AG09319 (cell line): ENCODE measurements around the gene KIZ.

Experiments used
- DNase-seq: peaks from one replicate; pipeline ENCODE4 v3.0.0-alpha.2; 2010; ENCODE audit warnings: low read depth; ENCODE audit errors: extremely low read depth
- CTCF ChIP-seq: IDR thresholded peaks from 2 replicates; pipeline ENCODE4 v1.5.1; 2011; ENCODE audit warnings: low read depth, mild to moderate bottlenecking, inconsistent platforms, low read length, moderate library complexity

The KIZ gene

GRCh38 chr20:21209668-21210067 lies 83.8 kb downstream of the KIZ start:
- TF ChIP-seq CTCF, result no peak
- no peak for DNase-seq

GRCh38 chr20:21213691-21214090 lies 87.8 kb downstream of the KIZ start:
- DNase-seq, result no peak

GRCh38 chr20:21214431-21214830 lies 88.5 kb downstream of the KIZ start:
- TF ChIP-seq CTCF, result no peak
- DNase-seq, result no peak

More at GRCh38 chr20:21213691-21214090, 87.8 kb downstream of the KIZ start:
- TF ChIP-seq CTCF, result no peak

DNA sequence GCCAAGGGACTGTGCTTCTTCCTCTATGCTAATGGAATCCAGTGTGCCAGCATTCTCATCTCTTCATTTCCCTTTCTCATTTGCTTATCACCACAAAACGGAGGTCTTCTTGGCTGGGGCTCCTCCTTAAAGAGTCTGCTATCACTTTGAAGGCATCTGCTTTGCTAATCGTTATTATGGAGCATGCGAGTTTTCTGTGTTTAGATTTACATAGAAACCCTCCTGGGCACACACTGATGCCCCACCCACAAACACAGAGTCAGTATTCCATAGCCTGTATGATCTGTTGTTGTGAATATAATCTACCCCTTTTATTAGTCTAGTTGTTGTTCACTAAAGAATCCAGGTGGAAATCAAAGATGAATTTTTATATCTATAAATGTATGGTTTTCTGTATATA lies 93.8 kb downstream of the KIZ start:
- DNase-seq, result no peak
- no peak for TF ChIP-seq CTCF

DNA sequence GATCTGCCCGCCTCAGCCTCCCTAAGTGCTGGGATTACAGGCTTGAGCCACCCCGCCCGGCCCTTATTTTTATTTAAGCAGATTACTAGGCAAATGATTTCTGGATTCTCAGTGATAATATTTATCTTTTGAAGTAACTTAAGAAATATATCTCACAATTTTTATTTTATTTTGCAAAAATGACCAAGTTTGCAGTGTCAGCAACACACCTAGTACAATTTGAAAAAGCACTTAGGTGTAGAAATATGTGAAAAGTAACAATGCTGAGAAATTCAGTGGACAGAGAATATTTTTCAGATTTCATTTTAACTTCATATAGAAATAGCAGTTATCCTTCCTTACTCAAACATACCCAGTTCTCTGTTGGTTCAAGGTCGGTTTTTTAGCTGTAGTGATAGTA lies 98.3 kb downstream of the KIZ start:
- no peak for DNase-seq
- no peak for TF ChIP-seq CTCF

- no peak for DNase-seq
- TF ChIP-seq CTCF, result no peak
Observed at GRCh38 chr20:21225215-21225947, 99.5 kb downstream of the KIZ start.

DNA sequence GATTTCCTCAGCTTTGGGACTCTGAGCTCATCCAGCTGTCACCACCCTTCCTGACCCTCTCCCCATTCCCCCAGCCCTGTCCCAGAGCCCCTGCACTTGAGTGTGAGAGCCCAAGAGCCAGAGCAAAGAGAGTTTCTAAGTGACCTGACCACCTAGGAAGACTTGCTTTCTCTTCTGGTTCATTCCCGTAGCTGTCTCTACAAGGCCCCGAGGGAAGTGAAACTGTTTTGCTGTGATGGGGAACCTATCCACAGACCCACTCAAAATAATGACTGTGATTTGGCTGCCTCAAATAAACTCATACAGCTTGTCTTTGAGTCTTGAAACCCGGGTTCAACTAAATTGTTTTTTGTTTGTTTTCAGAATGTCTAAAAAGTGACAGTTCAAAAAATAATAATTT lies 102.6 kb downstream of the KIZ start:
- TF ChIP-seq CTCF, result no peak
- DNase-seq, result no peak
